K562 (cell line): ENCODE results near the gene SERINC3. TPM values are rescaled to one million over a fixed set of nuclear protein-coding genes. Genes with fewer than 3 reads are reported as not detected.

Experiments
- CBX5 ChIP-seq: IDR thresholded peaks from 2 replicates; pipeline ENCODE4 v1.6.1; 2014; ENCODE audit warnings: low read depth, borderline replicate concordance
- CREM ChIP-seq: IDR thresholded peaks from 2 replicates; pipeline ENCODE4 v1.6.1; 2014; ENCODE audit warnings: antibody characterized with exemption, low read depth
- DPF2 ChIP-seq: fragments of 450-650 bp; IDR thresholded peaks from 2 replicates; pipeline ENCODE4 v1.6.1; 2016
- ETV6 ChIP-seq, 3 experiments: fragments of 150-350 bp in 1 of 3; sonication (generic) in 1 of 3; formaldehyde crosslinking in 1 of 3; IDR thresholded peaks; 2 replicates each; pipeline versions ENCODE4 v1.6.1 to v1.8.0; 2014 to 2022; ENCODE audit warnings: borderline replicate concordance in 2 of 3, low read depth in 2 of 3, antibody characterized with exemption in 1 of 3, low read length in 1 of 3, mild to moderate bottlenecking in 1 of 3, missing genetic modification reagents in 1 of 3
- KDM4B ChIP-seq, 2 experiments: fragments of 450-650 bp in 1 of 2; sonication (generic) in 1 of 2; IDR thresholded peaks; 2 replicates each; pipeline ENCODE4 v1.6.1; 2016 to 2017; ENCODE audit warnings: borderline replicate concordance in 2 of 2, antibody characterized with exemption in 1 of 2, low read depth in 1 of 2, mild to moderate bottlenecking in 1 of 2
- KHSRP ChIP-seq: fragments of 450-650 bp; IDR thresholded peaks from 2 replicates; pipeline ENCODE4 v1.6.1; 2017
- MITF ChIP-seq: IDR thresholded peaks from 2 replicates; pipeline ENCODE4 v1.6.1; 2014; ENCODE audit warnings: antibody characterized with exemption
- NR1H2 ChIP-seq: sonication (generic); formaldehyde crosslinking; IDR thresholded peaks from 2 replicates; pipeline ENCODE4 v1.4.0; 2020; ENCODE audit warnings: mild to moderate bottlenecking, missing genetic modification reagents
- NR3C1 ChIP-seq: sonication (generic); formaldehyde crosslinking; IDR thresholded peaks from 2 replicates; pipeline ENCODE4 v1.8.1; 2022; ENCODE audit warnings: missing genetic modification reagents
- POLR3G ChIP-seq: IDR thresholded peaks from 2 replicates; pipeline ENCODE4 v1.6.1; 2011; ENCODE audit not compliant: insufficient read length, insufficient replicate concordance; ENCODE audit errors: extremely low read depth
- RBM17 ChIP-seq: fragments of 200-400 bp; formaldehyde crosslinking; IDR thresholded peaks from 2 replicates; pipeline ENCODE4 v1.6.1; 2017; ENCODE audit warnings: low read depth, mild to moderate bottlenecking, low read length, borderline replicate concordance
- SAFB ChIP-seq: fragments of 200-400 bp; formaldehyde crosslinking; IDR thresholded peaks from 2 replicates; pipeline ENCODE4 v1.6.1; 2017; ENCODE audit warnings: low read depth, low read length, borderline replicate concordance
- SIN3A ChIP-seq, 2 experiments: fragments of 150-350 bp in 1 of 2; IDR thresholded peaks; 2 replicates each; pipeline ENCODE4 v1.6.1; 2011 to 2016; ENCODE audit warnings: borderline replicate concordance in 2 of 2, low read depth in 2 of 2, low read length in 2 of 2, mild to moderate bottlenecking in 2 of 2, moderate library complexity in 2 of 2; ENCODE audit not compliant: control insufficient read depth in 1 of 2
- SIN3B ChIP-seq: fragments of 450-650 bp; IDR thresholded peaks from 2 replicates; pipeline ENCODE4 v1.6.1; 2017; ENCODE audit warnings: low read depth, mild to moderate bottlenecking, moderate library complexity
- SMAD1 ChIP-seq: fragments of 150-350 bp; IDR thresholded peaks from 2 replicates; pipeline ENCODE4 v1.6.1; 2014; ENCODE audit warnings: low read length, low read depth; ENCODE audit not compliant: partially characterized antibody
- ZBTB49 ChIP-seq: sonication (generic); formaldehyde crosslinking; IDR thresholded peaks from 2 replicates; pipeline ENCODE4 v1.8.0; 2022; ENCODE audit warnings: missing genetic modification reagents, mild to moderate bottlenecking, borderline replicate concordance
- ZNF217 ChIP-seq: sonication (generic); formaldehyde crosslinking; IDR thresholded peaks from 2 replicates; pipeline ENCODE4 v1.8.0; 2022; ENCODE audit warnings: mild to moderate bottlenecking, missing genetic modification reagents
- ZNF444 ChIP-seq: fragments of 250-450 bp; sonication (Bioruptor Pico); IDR thresholded peaks from 2 replicates; pipeline ENCODE4 v1.4.0; 2020; ENCODE audit warnings: mild to moderate bottlenecking, moderate library complexity
- ZNF740 ChIP-seq, 3 experiments: fragments of 200-800 bp in 1 of 3; sonication (Bioruptor generic) in 1 of 3; sonication (generic) in 1 of 3; formaldehyde crosslinking in 1 of 3; IDR thresholded peaks; 2 replicates each; pipeline versions ENCODE4 v1.6.1 to v1.8.0; 2016 to 2022; ENCODE audit warnings: mild to moderate bottlenecking in 2 of 3, missing compliant biosample characterization in 2 of 3, missing genetic modification characterization in 2 of 3, missing genetic modification reagents in 1 of 3
- polyA plus RNA-seq, 8 experiments: library from polyadenylated mRNA; depleted of rRNA in 4 of 8; stranded (reverse) in 5 of 8; unstranded in 3 of 8; fragments of >200 nt; fragmentation: Nextera tagmentation in 2 of 8; fragmentation: Illumina TruSeq in 1 of 8; extraction: Ambion mirVana in 2 of 8; extraction: Trizol in 1 of 8; gene quantifications; 2 replicates each; pipeline versions ENCODE4 v1.2.1 to v1.2.3, GENCODE V29; 2011 to 2014; ENCODE audit warnings: inconsistent platforms in 1 of 8, missing spikeins in 1 of 8
- total RNA-seq, 7 experiments: library from RNA; depleted of rRNA in 6 of 7; stranded (reverse); fragments of >200 nt in 6 of 7; fragmentation: Illumina TruSeq in 2 of 7; extraction: Trizol in 2 of 7; gene quantifications; 2 replicates each; pipeline versions ENCODE4 v1.2.1 to v1.2.3, GENCODE V29; 2011 to 2021; ENCODE audit warnings: low replicate concordance in 1 of 7
- TF ChIP-seq, protein P1 (sequence below): fragments of 450-650 bp; formaldehyde crosslinking; IDR thresholded peaks from 2 replicates; pipeline ENCODE4 v1.4.0; 2020; ENCODE audit warnings: mild to moderate bottlenecking, moderate library complexity

The SERINC3 gene
- total and polyA plus RNA-seq, 9 of the 15 experiments (the other 6 are each of a cell fraction or from before 2014, with no cell fraction given), result 24.7 to 107 (median 48.8) TPM

GRCh38 chr20:44475694-44476560 lies 45.9 kb downstream of the SERINC3 start, which contains the start of gene TTPAL (continued):
- TF ChIP-seq DPF2, result peak; percentile 67
- peak in 1 of 2 experiments; percentile 43; a peak in 1 of 4 replicates for TF ChIP-seq SIN3A (IDR thresholded peaks at IDR 0.05; ENCODE audit: borderline replicate concordance in 2 of 2, control insufficient read depth in 1 of 2, low read depth in 2 of 2, low read length in 2 of 2)
- no peak for TF ChIP-seq NR1H2 (CRISPR knock-in tag)
- TF ChIP-seq KDM4B (IDR thresholded peaks at IDR 0.05; ENCODE audit: borderline replicate concordance in 2 of 2, low read depth in 1 of 2), result peak in 1 of 2 experiments; percentile 62; a peak in 1 of 4 replicates
- no peak for TF ChIP-seq CBX5
- TF ChIP-seq RBM17, result no peak
- no peak for TF ChIP-seq ZBTB49 (CRISPR knock-in tag)
- TF ChIP-seq ZNF444, result no peak
- TF ChIP-seq SMAD1, result peak; percentile 47
- TF ChIP-seq MITF, result no peak
- TF ChIP-seq ETV6 (IDR thresholded peaks at IDR 0.05; ENCODE audit: borderline replicate concordance in 1 of 2, low read depth in 2 of 2, low read length in 1 of 2), result no peak
- TF ChIP-seq ETV6 (CRISPR knock-in tag; IDR thresholded peaks at IDR 0.05; ENCODE audit: borderline replicate concordance), result no peak
- no peak for TF ChIP-seq ZNF217 (CRISPR knock-in tag)
- TF ChIP-seq, protein P1, sequence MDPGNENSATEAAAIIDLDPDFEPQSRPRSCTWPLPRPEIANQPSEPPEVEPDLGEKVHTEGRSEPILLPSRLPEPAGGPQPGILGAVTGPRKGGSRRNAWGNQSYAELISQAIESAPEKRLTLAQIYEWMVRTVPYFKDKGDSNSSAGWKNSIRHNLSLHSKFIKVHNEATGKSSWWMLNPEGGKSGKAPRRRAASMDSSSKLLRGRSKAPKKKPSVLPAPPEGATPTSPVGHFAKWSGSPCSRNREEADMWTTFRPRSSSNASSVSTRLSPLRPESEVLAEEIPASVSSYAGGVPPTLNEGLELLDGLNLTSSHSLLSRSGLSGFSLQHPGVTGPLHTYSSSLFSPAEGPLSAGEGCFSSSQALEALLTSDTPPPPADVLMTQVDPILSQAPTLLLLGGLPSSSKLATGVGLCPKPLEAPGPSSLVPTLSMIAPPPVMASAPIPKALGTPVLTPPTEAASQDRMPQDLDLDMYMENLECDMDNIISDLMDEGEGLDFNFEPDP (CRISPR knock-in tag), result no peak
- no peak for TF ChIP-seq SAFB
- no peak for TF ChIP-seq KHSRP
- no peak for TF ChIP-seq NR3C1 (CRISPR knock-in tag)
- peak; percentile 55; the same call in 1 of the 2 replicates for TF ChIP-seq SIN3B
- TF ChIP-seq CREM, result peak; percentile 96
- no peak for TF ChIP-seq POLR3G
- TF ChIP-seq ZNF740 (CRISPR knock-in tag; IDR thresholded peaks at IDR 0.05), result no peak
- TF ChIP-seq ZNF740 (tag; IDR thresholded peaks at IDR 0.05), result no peak
